Epithelial cell of esophagus (primary cell): Measurements from ENCODE around the gene MAP10.
A peak's percentile ranks its signal among the peaks of the same experiment; 100 is the strongest.

Experiments
- DNase-seq: peaks from one replicate; pipeline ENCODE4 v3.0.0; 2010; ENCODE audit warnings: low read depth
- H3K4me3 ChIP-seq: 2 replicates; pipeline ENCODE4 v1.5.1; 2011; ENCODE audit warnings: mild to moderate bottlenecking, low read length, control low read depth
- TF ChIP-seq, protein P1 (sequence below): IDR thresholded peaks from 2 replicates; pipeline ENCODE4 v1.5.1; 2011; ENCODE audit warnings: low read depth, mild to moderate bottlenecking, low read length, control low read depth, inconsistent platforms; ENCODE audit not compliant: insufficient read depth; ENCODE audit errors: missing control alignments

MAP10 gene

DNA sequence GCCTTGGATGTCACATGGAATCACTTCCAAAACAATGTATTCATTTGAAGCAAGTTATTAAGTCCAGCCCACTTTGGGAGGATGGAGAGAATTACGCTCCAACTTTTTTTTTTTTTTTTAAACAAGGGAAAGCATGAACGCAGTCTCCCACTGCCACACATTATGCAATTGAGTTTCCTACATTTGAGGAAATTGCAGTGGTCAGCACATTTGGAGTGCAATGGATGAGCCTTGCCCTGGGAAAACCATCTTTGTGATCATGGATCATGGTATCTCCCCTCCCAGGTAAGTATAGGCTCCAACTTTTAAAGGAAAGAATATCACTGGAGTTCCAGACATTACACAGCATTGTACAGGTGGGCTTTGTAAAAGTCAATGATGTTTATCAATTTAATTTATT is 26.7 kb downstream of the MAP10 start:
- TF ChIP-seq, protein P1, sequence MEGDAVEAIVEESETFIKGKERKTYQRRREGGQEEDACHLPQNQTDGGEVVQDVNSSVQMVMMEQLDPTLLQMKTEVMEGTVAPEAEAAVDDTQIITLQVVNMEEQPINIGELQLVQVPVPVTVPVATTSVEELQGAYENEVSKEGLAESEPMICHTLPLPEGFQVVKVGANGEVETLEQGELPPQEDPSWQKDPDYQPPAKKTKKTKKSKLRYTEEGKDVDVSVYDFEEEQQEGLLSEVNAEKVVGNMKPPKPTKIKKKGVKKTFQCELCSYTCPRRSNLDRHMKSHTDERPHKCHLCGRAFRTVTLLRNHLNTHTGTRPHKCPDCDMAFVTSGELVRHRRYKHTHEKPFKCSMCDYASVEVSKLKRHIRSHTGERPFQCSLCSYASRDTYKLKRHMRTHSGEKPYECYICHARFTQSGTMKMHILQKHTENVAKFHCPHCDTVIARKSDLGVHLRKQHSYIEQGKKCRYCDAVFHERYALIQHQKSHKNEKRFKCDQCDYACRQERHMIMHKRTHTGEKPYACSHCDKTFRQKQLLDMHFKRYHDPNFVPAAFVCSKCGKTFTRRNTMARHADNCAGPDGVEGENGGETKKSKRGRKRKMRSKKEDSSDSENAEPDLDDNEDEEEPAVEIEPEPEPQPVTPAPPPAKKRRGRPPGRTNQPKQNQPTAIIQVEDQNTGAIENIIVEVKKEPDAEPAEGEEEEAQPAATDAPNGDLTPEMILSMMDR, result no peak
- no peak overlapping the region for H3K4me3 ChIP-seq
- no peak for DNase-seq

GRCh38 chr1:232834066-232834465 is 28.9 kb downstream of the MAP10 start:
- DNase-seq, result no peak
- no peak overlapping the region for H3K4me3 ChIP-seq
- TF ChIP-seq, protein P1, result no peak

GRCh38 chr1:232835166-232835565 is 29.9 kb downstream of the MAP10 start:
- TF ChIP-seq, protein P1, result no peak
- no peak for DNase-seq
- H3K4me3 ChIP-seq, result no peak overlapping the region

GRCh38 chr1:232837087-232837486 is 31.9 kb downstream of the MAP10 start:
- peak; percentile 38 for DNase-seq
- no peak overlapping the region for H3K4me3 ChIP-seq
- TF ChIP-seq, protein P1, result no peak

DNA sequence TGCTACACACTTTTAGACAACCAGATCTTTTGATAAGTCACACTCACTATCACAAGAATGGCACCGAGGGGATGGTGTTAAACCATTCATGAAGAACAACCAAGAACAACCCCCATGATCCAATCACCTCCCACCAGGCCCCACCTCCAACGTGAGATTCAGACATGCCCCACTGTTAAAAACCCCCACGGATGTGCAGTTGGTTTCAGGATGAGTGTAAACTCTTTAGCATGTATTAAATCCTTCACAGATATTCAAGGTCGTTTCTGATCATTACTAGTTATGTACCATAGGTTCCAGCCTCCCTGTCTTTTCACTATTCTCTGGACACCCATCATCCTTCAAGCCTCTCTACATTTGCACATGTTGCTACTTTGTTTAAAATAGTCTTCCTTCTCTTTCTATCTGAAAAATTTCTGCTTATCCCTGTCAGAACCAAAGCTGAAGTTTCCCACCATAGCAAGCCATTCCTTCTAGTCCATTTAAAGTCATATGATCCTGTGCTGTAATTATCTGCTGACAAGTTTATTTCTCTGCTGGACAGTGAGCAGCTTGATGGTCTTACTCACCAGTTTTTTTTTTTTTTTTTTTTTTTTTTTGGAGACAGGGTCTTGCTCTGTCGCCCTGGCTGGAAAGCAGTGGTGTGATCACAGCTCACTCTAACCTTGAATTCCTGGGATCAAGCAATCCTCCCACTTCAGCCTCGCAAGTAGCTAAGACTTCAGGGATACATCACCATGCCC is 36.8 kb downstream of the MAP10 start:
- no peak for DNase-seq
- TF ChIP-seq, protein P1, result no peak
- H3K4me3 ChIP-seq, result no peak overlapping the region

DNA sequence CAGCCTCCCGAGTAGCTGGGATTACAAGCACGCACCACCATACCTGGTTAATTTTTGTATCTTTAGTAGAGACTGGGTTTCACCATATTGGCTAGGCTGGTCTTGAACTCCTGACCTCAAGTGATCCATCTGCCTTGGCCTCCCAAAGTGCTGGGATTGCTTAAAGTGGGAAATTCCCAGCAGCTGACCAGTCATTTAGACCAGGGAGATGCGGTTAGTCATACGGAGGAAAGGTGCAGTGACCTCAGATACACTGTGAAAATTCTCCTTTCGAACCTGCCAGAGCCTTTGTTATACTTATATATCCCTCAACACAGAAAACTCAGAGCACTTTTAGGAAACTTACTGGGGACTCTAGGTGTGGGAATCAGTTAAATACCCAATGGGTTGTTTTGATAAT is 39.6 kb downstream of the MAP10 start:
- peak; percentile 30 for DNase-seq
- H3K4me3 ChIP-seq, result no peak overlapping the region
- TF ChIP-seq, protein P1, result no peak

- DNase-seq, result no peak
- TF ChIP-seq, protein P1, result no peak
- no peak overlapping the region for H3K4me3 ChIP-seq
Observed at GRCh38 chr1:232845406-232845955, 40.3 kb downstream of the MAP10 start.
